ENCODE data around the gene ATP11B. TPM values are rescaled to one million over a fixed set of nuclear protein-coding genes. Genes with fewer than 3 reads are reported as not detected.

ATP11B gene
- total RNA-seq, 1 donor from 2014 or later: 40.6 TPM

GRCh38 chr3:182970811-182971418 is 177.6 kb downstream of the ATP11B start:
- intact Hi-C loops (cut with DNase I): no loop called here
- no peak for DNase-seq (ENCODE audit: low spot score)

Other genes with a start within 250 kb of the ATP11B start
- 36.3 TPM for gene DCUN1D1, start 187.0 kb downstream of the ATP11B start, total RNA-seq

Measured in cardiac septum (tissue), 1 donor.